A673 (cell line): ENCODE measurements around the gene ACSS1. TPM values are rescaled to one million over a fixed set of nuclear protein-coding genes. Genes with fewer than 3 reads are reported as not detected.

ENCODE experiments used
- BruUV-seq: library from RNA; stranded (reverse); fragments of 400-500 nt; replicated peaks from 2 replicates; lab custom pipeline; 2021; lab: Mats Ljungman, UMichigan
- CTCF ChIA-PET: fragments of 300-600 bp; sonication (Branson Sonifier 250); formaldehyde crosslinking; loops from one replicate; lab custom pipeline; 2022; ENCODE audit warnings: antibody characterized with exemption; lab: Charles Lee
- POLR2A ChIA-PET: fragments of 300-600 bp; sonication (Branson Sonifier 250); formaldehyde crosslinking; loops from one replicate; lab custom pipeline; 2022; ENCODE audit warnings: antibody characterized with exemption; ENCODE audit not compliant: low non-redundant PET; lab: Charles Lee
- DNase-seq: peaks from one replicate; pipeline ENCODE4 v3.0.0-alpha.2; 2015; ENCODE audit warnings: low spot score
- H3K27ac ChIP-seq: fragments of 200-600 bp; sonication (generic); 2 replicates; pipeline ENCODE4 v1.5.1; 2016; ENCODE audit warnings: mixed run types, low read depth, mild to moderate bottlenecking, mixed read lengths, antibody characterized with exemption, low read length; ENCODE audit not compliant: poor library complexity, severe bottlenecking
- H3K27me3 ChIP-seq: fragments of 200-600 bp; sonication (generic); replicated peaks from 2 replicates; pipeline ENCODE4 v1.6.1; 2017; ENCODE audit warnings: mixed run types, low read depth, mild to moderate bottlenecking, mixed read lengths, antibody characterized with exemption, low read length; ENCODE audit not compliant: insufficient read depth, poor library complexity
- H3K36me3 ChIP-seq: fragments of 200-600 bp; sonication (generic); 2 replicates; pipeline ENCODE4 v1.6.1; 2016; ENCODE audit warnings: mixed run types, mild to moderate bottlenecking, mixed read lengths, antibody characterized with exemption, low read length; ENCODE audit not compliant: insufficient read depth, poor library complexity, severe bottlenecking
- H3K4me1 ChIP-seq: fragments of 200-600 bp; sonication (generic); 2 replicates; pipeline ENCODE4 v1.6.1; 2017; ENCODE audit warnings: mixed run types, mild to moderate bottlenecking, mixed read lengths, antibody characterized with exemption, low read length; ENCODE audit not compliant: insufficient read depth, poor library complexity, severe bottlenecking
- H3K4me3 ChIP-seq: fragments of 200-600 bp; sonication (generic); 2 replicates; pipeline ENCODE4 v1.5.1; 2016; ENCODE audit warnings: low read depth, mixed run types, mild to moderate bottlenecking, mixed read lengths, low read length; ENCODE audit not compliant: poor library complexity, severe bottlenecking
- H3K9me3 ChIP-seq: fragments of 200-600 bp; sonication (generic); 2 replicates; pipeline ENCODE4 v1.6.1; 2016; ENCODE audit warnings: mixed run types, low read depth, mild to moderate bottlenecking, mixed read lengths, antibody characterized with exemption, low read length; ENCODE audit not compliant: poor library complexity, severe bottlenecking
- CTCF ChIP-seq: fragments of 300-800, 200-600 bp; sonication (generic); conservative IDR thresholded peaks from 2 replicates; pipeline ENCODE4 v1.5.1; 2017; ENCODE audit warnings: low read depth, mild to moderate bottlenecking, antibody characterized with exemption, low read length, moderate library complexity, mixed read lengths
- EZH2 ChIP-seq: fragments of 200-600 bp; sonication (generic); IDR thresholded peaks from 2 replicates; pipeline ENCODE4 v1.6.1; 2017; ENCODE audit warnings: borderline replicate concordance, low read depth, mild to moderate bottlenecking, mixed read lengths, antibody characterized with exemption, low read length; ENCODE audit not compliant: poor library complexity, severe bottlenecking
- intact Hi-C: fragments of 100-400 bp; cut with micrococcal nuclease; formaldehyde crosslinking; loops from one replicate; pipeline ENCODE4 v1.10.0; 2022; ENCODE audit not compliant: unreplicated experiment
- total RNA-seq: library from RNA; stranded (reverse); gene quantifications from 2 replicates; pipeline ENCODE4 v1.2.3, GENCODE V29; 2021

The ACSS1 gene
- total RNA-seq, 1 experiment from 2014 or later: 3.9 TPM

GRCh38 chr20:25053255-25054031, 4.5 kb downstream of the ACSS1 start:
- no peak overlapping the region for H3K4me3 ChIP-seq
- no peak for DNase-seq
- intact Hi-C loops: no loop called here
- H3K36me3 ChIP-seq: no peaks in the 10 kb centered on the region
- CTCF ChIA-PET: no interaction called here
- H3K4me1 ChIP-seq: peaks cover 5% of the 10 kb centered on the region
- BruUV-seq: no TSS peak
- POLR2A ChIA-PET: no interaction called here
- peak overlapping the region; percentile 32 for H3K27ac ChIP-seq
- no peaks in the 10 kb centered on the region for H3K9me3 ChIP-seq
- H3K27me3 ChIP-seq: peaks cover 7% of the 10 kb centered on the region
- TF ChIP-seq CTCF (no peak), EZH2 (no peak)

- H3K4me1 ChIP-seq: no peaks in the 10 kb centered on the region
- H3K27ac ChIP-seq: no peak overlapping the region
- peaks cover 5% of the 10 kb centered on the region for H3K27me3 ChIP-seq
- TF ChIP-seq CTCF (no peak), EZH2 (no peak)
- ChIA-PET POLR2A (no interaction called here), CTCF (no interaction called here)
- H3K9me3 ChIP-seq: no peaks in the 10 kb centered on the region
- no peak overlapping the region for H3K4me3 ChIP-seq
- intact Hi-C loops: no loop called here
- DNase-seq: no peak
- no peaks in the 10 kb centered on the region for H3K36me3 ChIP-seq
- BruUV-seq: no TSS peak
Measured at GRCh38 chr20:25052255-25053194, 5.4 kb downstream of the ACSS1 start.

GRCh38 chr20:25051386-25052155, 6.4 kb downstream of the ACSS1 start:
- DNase-seq: no peak
- CTCF ChIA-PET: no interaction called here
- Histone ChIP-seq H3K4me1 (no peaks in the 10 kb centered on the region), H3K27me3 (no peaks in the 10 kb centered on the region), H3K4me3 (no peak overlapping the region), H3K36me3 (no peaks in the 10 kb centered on the region), H3K27ac (no peak overlapping the region), H3K9me3 (no peaks in the 10 kb centered on the region)
- BruUV-seq: no TSS peak
- intact Hi-C loops: no loop called here
- POLR2A ChIA-PET: no interaction called here
- TF ChIP-seq EZH2: no peak
- TF ChIP-seq CTCF: no peak
